GM04503 (cell line): Measurements from ENCODE around the gene GPR156.
"Not testable (repeated sequence)": the region's sequence is repeated elsewhere in the genome, so short reads cannot be mapped to it uniquely, and the experiment has no call there.

Experiments used
- DNase-seq: peaks from one replicate; pipeline ENCODE4 v3.0.0-alpha.2; 2012; ENCODE audit warnings: low read depth

GPR156 gene

DNA sequence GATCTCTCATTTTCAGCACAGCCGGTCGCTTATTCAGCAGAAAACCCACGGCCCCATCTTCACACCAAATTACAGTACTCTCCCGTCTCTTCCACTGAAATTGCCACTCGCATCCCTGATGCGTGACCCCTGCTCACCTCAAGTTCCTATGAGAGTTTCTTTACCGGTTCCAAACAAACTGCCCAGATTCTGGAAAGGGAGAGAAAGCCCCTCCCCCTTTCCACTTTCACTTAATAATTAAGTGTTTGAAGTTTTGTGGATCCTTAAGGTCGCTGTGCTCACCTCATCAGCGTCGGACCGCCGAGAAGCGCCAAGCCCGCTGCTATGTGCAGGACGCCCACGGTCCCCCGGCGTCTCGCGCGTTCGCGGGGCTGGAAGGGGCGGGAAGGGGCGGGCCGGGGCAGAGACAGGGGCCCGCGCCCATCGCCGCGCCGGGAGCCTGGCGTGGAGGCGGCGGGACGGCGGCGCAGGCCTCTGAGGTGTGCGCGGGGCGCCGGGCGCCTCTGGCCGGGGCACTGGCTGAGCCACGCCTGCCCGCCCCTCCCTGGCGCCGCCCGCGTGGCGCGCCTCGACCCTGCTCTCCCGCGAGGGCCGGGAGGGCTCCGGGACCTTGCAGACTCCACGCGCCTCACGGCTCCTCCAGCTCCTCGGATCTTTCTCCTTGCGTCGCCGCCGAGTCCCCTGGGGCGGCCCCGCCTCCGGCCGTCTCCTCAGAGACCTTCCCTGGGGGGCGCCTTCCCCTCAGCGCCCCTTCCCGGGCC, at the start of gene GPR156:
Gene GPR156, minus strand, starts transcription at position 476 of the 761 bp plus-strand sequence. CDS start 41,124 bp downstream, outside the sequence.
- no peak for DNase-seq

DNA sequence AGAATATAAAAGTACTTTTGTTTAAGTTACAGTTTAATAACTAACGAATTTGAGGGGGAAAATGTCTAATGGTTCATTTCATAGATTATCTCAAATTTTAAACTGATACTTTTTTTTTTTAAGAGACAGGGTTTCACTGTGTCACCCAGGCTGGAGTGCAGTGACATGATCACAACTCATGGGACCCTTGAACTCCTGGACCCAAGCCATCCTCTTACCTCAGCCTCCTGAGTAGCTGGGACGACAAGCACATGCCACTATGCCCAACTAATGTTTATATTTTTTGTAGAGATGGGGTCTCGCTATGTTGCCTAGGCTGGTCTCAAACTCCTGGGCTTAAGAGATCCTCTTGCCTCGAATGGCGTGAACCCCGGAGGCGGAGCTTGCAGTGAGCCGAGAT, 47.6 kb upstream of the GPR156 start:
- no peak for DNase-seq

DNA sequence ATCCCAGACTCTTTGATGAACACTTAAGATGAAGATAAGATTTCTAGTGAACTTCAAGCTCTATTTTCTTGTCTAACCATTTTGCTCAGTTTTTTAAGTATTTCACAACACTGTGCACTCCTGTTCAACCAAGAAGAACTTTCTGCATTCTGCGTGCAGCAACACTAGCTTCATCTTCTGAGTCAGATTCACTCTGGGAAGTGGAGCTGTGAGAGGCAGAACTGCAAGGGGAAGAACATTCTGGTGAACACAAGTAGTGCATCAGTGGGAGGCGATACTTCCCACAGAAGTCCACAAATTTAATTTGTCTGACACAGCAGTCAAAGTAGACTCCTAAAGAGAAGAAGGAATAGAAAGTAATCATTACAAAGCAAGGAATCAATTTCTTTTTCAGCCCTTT, 46.1 kb upstream of the GPR156 start:
- DNase-seq = no peak

DNA sequence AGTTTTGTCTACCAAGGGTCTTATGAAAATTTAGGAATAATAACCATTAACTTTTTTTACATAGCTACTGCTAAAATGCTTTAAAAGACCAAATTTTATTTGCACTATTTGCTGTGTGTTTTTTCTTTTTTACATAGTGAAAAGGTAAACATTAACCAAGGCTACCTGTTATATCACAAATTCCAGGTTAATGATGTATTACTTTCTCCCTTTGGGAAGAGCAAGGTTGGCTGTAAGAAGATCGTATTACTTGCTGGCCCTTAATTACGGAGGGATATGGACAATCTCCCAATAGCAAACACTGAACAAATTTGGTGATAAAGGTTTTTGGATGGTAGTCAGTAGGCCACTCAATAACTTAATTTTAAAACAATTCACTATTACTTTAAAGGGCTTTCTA, 41.8 kb upstream of the GPR156 start:
- no peak for DNase-seq

DNA sequence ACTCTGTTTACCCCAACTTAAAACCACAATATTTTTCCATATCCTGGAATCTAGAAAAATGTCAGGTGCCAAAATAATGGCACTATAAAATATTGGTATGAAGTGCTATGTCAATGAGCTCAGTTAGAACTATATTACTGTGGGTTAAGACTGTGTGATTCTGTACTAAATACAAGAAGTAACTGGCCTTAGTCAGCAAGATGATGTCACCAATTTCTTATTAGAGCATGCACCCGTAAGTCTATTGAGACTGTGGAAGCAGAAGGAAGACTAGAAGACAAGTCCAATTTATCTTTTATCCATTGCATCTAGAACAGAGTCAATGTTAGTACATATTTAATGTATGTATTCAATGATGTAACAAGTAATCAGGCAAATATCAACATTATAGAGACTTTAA, 39.2 kb upstream of the GPR156 start:
- DNase-seq = no peak

DNA sequence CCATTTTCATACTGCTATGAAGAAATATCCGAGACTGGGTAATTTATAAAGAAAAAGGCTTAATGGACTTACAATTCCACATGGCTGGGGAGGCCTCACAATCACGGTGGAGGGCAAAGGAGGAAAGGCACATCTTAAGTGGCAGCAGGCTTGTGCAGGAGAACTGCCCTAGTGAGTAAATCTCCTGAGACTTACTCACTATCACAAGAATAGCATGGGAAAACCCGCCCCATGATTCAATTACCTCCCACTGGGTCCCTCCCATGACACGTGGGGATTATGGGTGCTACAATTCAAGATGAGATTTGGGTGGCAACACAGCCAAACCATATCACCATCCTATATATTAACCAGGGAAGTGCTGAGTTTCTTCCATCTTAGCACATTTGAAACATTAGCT, 38.7 kb upstream of the GPR156 start:
- not testable (repeated sequence) for DNase-seq

DNA sequence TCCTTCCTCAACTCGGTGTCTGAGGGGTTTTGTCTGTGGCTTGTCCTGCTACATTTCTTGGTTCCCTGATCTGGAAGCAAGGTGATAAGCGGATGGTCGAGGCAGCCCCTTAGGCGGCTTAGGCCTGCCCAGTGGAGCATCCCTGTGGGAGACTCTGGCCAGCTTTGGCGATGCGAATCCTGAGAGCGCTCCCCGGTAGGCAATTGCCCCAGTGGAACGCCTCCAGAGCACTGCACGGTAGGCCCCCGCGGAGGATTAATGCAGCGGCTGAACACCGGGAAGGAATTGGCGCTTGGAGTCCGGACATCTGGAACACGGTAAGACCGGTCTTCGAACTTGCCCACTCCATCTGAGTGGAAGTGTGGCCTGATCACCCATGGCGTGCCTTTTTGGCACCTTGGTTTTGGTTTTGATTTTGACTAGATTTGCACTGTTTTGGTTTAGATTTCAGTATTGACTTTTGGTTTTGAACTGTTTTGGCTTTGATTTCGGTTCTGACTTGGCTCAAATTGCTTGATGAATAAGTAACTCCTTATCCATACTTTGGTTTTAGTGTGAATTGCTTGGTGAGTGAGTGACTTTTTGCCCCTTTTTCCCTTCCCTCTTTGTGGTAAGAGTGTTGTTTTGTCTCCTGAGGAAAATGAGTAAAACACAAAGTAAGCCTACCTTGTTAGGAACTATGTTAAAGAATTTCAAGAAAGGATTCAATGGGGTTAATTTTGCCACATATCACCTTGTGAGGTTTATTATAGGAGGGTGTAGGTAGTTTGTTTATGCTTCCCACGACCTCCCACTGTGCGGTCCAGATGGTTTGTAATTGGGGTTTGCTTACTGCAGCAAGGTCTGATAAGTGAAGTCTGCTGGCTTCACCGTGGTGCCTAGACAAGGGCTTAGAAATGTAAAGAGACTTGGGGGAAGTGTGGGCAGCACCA, 27.1 kb upstream of the GPR156 start:
- DNase-seq = no peak

DNA sequence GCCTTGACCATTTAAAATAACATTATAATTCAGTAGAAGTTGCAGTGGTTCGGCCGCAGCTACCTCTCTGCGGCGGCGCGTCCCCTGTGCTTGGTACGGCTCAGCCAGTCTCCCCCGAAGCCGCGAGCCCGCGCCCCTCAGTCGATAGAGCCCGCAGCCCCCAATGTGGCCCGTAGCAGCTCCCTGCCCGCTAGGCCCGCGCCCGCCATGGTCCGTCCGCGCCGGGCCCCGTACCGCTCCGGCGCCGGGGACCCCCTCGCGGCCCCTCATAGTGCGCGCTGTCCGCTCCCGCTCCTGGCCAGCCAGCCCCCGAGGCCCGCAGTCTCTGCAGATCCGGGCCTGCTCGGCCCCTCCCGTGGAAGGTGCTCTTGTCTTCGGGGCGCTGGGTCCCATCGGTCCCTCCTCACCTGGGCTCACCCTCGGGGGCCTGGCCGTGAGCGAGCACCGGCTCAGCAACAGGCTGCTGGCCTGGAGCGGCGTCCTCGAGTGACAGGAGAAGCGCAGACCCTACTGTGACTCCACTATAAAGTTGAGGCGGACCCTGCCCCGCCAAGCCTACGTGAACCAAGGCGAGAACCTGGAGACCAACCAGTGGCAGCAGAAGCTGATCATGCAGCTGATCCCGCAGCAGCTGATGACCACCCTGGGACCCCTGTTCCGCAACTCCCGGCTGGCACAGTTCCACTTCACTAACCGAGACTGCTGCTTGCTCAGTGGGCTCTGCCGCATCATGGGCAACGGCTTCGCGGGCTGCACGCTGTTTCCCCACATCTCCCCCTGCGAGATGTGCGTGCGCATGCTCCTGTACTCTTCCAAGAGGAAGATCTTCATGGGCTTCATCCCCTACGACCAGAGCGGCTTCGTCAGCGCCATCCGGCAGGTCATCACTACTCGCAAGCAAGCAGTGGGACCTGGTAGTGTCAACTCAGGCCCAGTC, 21.8 kb upstream of the GPR156 start:
- DNase-seq = no peak

DNA sequence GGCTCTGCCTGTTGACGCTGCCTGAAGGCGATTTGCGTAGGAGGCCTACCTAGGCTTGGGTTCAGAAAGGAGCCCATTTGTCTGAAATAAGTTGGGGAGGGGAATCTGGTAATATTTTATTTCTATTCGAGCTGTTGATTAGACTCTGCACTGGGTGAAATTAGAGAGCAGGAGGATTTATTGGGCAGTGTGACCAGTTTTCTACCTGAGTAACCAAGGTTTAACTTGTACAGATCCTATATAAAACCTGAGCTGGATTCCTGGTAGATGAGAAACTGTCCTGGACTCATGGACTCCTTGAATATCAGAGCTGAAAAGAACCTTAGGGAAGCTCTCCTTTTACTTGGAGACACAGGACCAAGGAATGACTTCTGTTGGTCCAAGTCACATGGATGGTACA, 19.6 kb upstream of the GPR156 start:
- no peak for DNase-seq

DNA sequence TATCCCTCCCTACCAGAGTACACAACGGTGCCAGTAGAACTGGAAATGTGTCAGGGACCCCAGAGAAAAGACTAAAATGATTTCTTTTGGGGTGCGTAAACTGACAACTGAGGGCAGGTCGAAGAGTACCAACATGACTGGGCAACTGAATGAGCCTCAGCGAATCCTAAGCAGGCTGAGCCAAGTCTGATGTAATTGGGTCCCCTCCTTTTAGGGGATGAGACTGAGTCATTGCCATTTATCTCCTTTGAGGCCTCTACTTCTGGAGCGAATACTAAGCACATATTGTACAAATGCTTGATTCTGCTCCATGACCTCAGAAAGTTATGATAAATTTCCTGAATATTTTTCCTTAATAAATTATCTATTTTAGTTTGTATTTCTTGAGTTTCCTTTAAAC, 17.3 kb upstream of the GPR156 start:
- DNase-seq = no peak

DNA sequence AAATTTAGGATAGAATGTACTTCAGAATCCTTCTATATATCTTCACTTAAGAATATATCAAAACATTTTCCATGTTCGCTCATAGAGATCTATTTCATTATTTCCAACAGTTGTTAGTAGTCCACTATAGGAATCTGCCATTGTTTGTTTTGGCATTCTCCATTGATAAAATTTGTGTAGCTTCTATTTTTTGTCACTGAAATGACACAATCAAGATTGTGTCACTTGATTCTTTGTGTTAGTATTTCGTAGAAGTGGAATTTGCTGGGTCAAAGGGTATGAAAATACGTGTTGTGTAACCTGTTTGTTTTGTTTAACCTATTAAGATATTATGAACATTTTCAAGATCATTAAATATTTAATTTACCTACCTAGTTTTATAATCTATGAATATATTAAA, 15.9 kb upstream of the GPR156 start:
- no peak for DNase-seq

DNA sequence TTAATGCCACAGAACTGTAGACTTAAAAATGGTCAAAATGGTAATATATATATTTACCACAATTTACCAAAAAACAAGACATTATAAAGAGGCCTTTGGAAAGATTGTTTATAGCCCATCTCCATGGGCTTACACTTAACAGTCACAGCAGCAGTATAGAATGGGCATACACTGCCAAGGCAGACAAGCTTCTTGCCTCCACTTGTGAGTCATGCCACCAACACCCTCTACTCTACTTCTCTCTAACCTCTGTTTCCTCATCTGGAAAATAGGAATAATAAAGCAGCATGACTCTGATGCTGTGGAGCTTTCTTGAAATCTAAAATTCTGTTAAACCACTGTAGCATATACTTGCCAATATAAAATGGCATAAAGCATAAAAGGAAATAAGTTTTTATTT, 14.4 kb upstream of the GPR156 start:
- DNase-seq = no peak

DNA sequence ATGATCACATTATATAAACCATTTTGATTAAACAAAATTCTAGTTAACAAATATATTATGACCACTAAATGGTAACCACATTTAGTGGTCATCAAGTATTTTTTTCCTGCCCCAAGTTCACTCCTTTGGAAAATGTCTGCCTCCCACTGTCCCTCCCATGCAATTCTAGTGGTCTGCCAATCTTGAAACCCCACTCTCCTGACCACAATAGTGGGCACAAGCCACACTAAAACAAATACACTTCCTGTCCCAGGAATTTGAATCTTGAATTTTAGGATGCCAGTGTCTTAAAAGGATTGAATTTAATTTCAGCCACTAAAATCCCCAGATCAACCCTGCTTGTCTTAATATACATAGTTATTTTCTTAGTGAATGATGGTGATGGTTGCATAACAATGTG, 14.0 kb upstream of the GPR156 start:
- DNase-seq = no peak

DNA sequence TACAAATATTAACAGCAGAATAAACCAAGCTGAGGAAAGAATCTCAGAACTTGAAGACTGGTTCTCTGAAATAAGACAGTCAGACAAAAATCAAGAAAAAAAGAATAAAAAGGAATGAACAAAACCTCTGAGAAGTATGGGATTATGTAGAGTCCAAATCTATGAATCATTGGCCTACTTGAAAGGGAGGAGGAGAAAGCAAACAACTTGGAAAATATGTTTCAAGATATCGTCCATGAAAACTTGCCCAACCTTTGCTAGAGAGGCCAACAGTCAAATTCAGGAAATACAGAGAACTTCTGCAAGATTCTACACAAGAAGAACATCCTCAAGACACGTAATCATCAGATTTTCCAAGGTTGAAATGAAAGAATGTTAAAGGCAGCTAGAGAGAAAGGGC, 6.5 kb upstream of the GPR156 start:
- not testable (repeated sequence) for DNase-seq

DNA sequence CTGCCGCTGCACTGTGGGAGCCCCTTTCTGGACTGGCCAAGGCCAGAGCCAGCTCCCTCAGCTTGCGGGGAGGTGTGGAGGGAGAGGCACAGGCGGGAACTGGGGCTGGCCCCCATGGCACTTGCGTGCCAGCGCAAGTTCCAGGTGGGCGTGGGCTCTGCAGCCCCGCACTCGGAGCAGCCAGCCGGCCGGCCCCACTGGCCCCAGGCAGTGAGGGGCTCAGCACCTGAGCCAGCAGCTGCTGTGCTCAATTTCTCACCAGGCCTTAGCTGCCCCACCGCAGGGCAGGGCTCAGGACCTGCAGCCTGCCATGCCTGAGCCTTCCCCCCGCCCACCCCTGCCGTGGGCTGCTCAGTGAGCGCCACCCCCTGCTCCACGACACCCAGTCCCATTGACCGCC, 4.6 kb upstream of the GPR156 start:
- no peak for DNase-seq

DNA sequence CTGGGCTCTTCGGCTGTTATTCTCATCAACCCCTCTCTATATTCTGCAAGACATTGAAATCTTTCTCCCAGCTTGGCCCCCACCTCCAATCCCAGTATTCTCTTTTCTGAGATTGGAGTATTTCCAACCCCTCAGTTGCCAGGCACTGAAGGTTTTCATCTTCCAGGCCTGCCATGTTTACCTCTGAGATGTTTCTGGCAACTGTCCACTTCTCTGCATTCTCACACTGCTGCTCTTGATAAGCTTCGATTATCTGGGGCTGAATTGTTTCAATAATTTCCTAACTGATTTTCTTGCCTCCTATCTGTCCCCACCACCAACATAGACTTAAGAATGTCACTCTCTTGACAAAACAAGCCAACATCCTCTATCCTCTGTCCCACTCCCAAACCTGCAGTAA, 1.4 kb upstream of the GPR156 start:
- DNase-seq = no peak

DNA sequence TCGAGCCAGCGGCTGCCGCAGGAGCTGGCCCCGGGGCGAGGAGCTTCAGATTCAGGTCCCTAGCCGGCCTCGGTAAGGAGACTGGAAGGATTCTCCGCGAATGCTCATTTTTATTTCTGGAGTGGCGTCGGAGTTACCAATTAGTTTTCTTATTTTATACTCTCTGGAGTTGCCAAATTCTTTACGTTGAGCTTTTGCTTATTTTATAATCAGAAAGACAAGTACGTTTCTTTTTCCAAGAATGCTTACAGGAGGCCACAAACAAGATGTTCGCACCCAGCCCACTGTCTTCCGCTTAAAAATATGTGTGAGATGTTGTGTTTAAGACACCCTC, 453 bp upstream of the GPR156 start:
- DNase-seq = no peak

DNA sequence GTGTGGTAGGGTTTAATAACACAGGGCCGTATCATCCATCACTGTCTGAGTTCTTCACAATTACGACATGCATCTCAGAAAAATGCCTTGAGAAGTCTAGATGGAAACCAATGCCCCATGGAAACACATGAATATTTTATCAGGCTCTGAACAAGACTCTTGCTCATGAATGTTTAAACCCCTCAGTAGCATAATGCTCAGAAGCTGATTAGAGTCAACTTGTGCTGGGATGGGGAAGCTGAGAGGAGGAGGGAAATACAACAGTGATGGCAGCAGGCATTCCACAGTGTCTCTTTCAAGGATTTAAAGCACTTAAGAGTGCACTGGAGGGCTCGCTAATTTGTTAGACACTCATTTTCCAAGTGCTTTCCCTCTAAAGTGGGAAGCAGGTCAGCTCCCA, 3.8 kb downstream of the GPR156 start:
- no peak for DNase-seq

DNA sequence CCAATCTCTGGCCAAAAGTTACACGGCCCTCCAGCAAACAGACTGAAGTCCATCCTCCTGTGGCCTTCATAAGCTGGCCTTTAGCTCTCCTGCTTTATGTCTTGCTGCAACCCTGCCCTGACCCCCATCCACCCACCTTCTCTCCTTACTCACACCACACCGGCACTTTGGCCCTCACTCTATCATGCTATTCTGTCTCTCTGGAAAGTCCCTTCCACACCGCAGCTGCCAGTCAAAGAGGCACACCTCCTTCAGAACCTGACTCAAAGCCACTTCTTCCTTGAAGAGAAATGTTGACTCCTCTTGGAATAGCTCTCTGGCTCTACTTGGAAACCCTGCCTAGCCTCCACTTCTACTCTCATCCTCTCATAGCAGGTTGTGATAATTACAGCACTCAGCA, 4.5 kb downstream of the GPR156 start:
- DNase-seq = no peak

DNA sequence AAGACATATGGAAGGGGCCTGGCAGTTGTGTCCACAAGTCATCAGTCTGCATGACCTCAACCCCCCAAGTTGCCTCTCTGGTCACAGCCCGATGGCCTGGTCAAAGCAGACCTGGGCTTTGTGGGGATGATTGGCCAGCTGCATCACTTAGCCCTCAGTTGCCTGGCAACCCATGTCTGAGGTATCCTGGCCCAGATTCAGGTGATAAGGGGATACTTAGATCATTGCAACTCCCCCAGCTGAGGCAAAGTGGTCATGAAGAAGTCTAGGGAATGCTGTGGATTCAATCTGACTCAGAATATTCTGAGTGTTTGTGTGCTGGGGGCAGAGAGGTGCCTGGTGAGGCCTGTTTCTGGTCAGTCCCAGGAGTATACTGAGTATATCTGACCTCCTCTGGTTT, 5.0 kb downstream of the GPR156 start:
- DNase-seq = no peak

DNA sequence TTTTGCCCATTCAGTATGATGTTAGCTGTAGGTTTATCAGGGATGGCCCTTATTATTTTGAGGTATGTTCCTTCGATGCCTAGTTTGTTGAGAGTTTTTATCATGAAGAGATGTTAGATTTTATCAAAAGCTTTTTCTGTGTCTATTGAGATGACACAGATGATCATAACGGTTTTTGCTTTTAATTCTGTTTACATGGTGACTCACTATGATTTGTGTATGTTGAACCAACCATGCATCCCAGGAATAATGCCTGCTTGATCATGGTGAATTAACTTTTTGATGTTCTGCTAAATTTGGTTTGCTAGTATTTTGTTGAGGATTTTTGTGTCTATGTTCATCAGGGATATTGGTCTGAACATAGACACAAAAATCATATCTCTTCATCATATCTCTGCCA, 8.3 kb downstream of the GPR156 start:
- no peak for DNase-seq

DNA sequence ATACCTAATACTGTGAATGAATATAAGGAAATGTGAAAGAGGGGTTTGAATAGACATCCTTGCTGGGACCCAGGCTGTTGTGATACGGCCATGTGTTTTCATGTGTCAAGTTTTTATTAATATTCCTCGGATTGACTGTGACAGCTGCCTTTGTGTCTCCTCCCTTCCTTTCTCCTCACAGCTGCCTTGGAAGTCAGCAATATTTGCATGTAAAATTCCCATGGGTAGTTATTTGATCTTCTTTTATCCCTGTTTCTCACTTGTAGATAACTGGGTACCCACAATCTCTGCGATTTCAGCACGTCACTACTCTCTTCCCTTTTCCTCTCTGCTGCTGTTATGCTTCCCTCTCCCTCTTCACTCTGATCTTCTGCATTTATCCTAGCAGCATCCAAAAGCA, 9.4 kb downstream of the GPR156 start:
- no peak for DNase-seq
